BLaER1 (cell line): ENCODE results near the gene DLG2.

Experiments
- H3K27ac ChIP-seq: shearing (Covaris generic); formaldehyde crosslinking; 2 replicates; pipeline ENCODE4 v1.8.1; 2022
- H3K27me3 ChIP-seq: shearing (Covaris generic); formaldehyde crosslinking; 2 replicates; pipeline ENCODE4 v1.8.1; 2022
- H3K36me3 ChIP-seq: shearing (Covaris generic); formaldehyde crosslinking; 2 replicates; pipeline ENCODE4 v1.8.1; 2022
- H3K4me1 ChIP-seq: shearing (Covaris generic); formaldehyde crosslinking; 2 replicates; pipeline ENCODE4 v1.8.1; 2022
- H3K4me2 ChIP-seq: shearing (Covaris generic); formaldehyde crosslinking; 2 replicates; pipeline ENCODE4 v1.8.1; 2022
- H3K4me3 ChIP-seq: shearing (Covaris generic); formaldehyde crosslinking; 2 replicates; pipeline ENCODE4 v1.8.1; 2022
- H3K9ac ChIP-seq: shearing (Covaris generic); formaldehyde crosslinking; 2 replicates; pipeline ENCODE4 v1.8.1; 2022
- H3K9me3 ChIP-seq: shearing (Covaris generic); formaldehyde crosslinking; 2 replicates; pipeline ENCODE4 v1.8.1; 2022
- H4K20me1 ChIP-seq: shearing (Covaris generic); formaldehyde crosslinking; 2 replicates; pipeline ENCODE4 v1.8.1; 2022
- Cebpa-rat ChIP-seq: shearing (Covaris generic); IDR thresholded peaks from 2 replicates; pipeline ENCODE4 v1.8.1; 2022

Gene DLG2

GRCh38 chr11:84398017-84398626, 1229.0 kb downstream of the DLG2 start:
- no peak overlapping the region for H3K27ac ChIP-seq
- no peaks in the 10 kb centered on the region for H3K4me1 ChIP-seq
- no peaks in the 10 kb centered on the region for H4K20me1 ChIP-seq
- no peak overlapping the region for H3K9ac ChIP-seq
- no peaks in the 10 kb centered on the region for H3K36me3 ChIP-seq
- no peak overlapping the region for H3K4me2 ChIP-seq
- H3K4me3 ChIP-seq: no peak overlapping the region
- no peak for TF ChIP-seq Cebpa-rat
- no peaks in the 10 kb centered on the region for H3K27me3 ChIP-seq
- H3K9me3 ChIP-seq: no peaks in the 10 kb centered on the region

GRCh38 chr11:84396521-84396920, 1230.6 kb downstream of the DLG2 start:
- H3K4me2 ChIP-seq: no peak overlapping the region
- H3K9me3 ChIP-seq: no peaks in the 10 kb centered on the region
- H3K4me3 ChIP-seq: no peak overlapping the region
- H3K9ac ChIP-seq: no peak overlapping the region
- no peaks in the 10 kb centered on the region for H3K36me3 ChIP-seq
- H4K20me1 ChIP-seq: no peaks in the 10 kb centered on the region
- H3K27ac ChIP-seq: no peak overlapping the region
- H3K27me3 ChIP-seq: no peaks in the 10 kb centered on the region
- H3K4me1 ChIP-seq: no peaks in the 10 kb centered on the region
- no peak for TF ChIP-seq Cebpa-rat

- H3K27me3 ChIP-seq: no peaks in the 10 kb centered on the region
- H3K27ac ChIP-seq: no peak overlapping the region
- H4K20me1 ChIP-seq: no peaks in the 10 kb centered on the region
- no peak for TF ChIP-seq Cebpa-rat
- H3K4me3 ChIP-seq: no peak overlapping the region
- no peak overlapping the region for H3K9ac ChIP-seq
- H3K9me3 ChIP-seq: no peaks in the 10 kb centered on the region
- no peak overlapping the region for H3K4me2 ChIP-seq
- H3K36me3 ChIP-seq: no peaks in the 10 kb centered on the region
- H3K4me1 ChIP-seq: no peaks in the 10 kb centered on the region
Observed at GRCh38 chr11:84390441-84391078, 1236.6 kb downstream of the DLG2 start.

- no peak overlapping the region for H3K4me3 ChIP-seq
- H3K27ac ChIP-seq: no peak overlapping the region
- no peak overlapping the region for H3K4me2 ChIP-seq
- no peak for TF ChIP-seq Cebpa-rat
- H3K9ac ChIP-seq: no peak overlapping the region
- H3K36me3 ChIP-seq: no peaks in the 10 kb centered on the region
- H3K4me1 ChIP-seq: no peaks in the 10 kb centered on the region
- H3K27me3 ChIP-seq: no peaks in the 10 kb centered on the region
- no peaks in the 10 kb centered on the region for H3K9me3 ChIP-seq
- no peaks in the 10 kb centered on the region for H4K20me1 ChIP-seq
Observed at GRCh38 chr11:84389696-84390095, 1237.4 kb downstream of the DLG2 start.

GRCh38 chr11:84384731-84385130, 1242.4 kb downstream of the DLG2 start:
- Histone ChIP-seq H3K27ac (no peak overlapping the region), H4K20me1 (no peaks in the 10 kb centered on the region), H3K36me3 (no peaks in the 10 kb centered on the region), H3K4me3 (no peak overlapping the region), H3K9ac (no peak overlapping the region), H3K27me3 (no peaks in the 10 kb centered on the region), H3K9me3 (no peaks in the 10 kb centered on the region), H3K4me2 (no peak overlapping the region), H3K4me1 (no peaks in the 10 kb centered on the region)
- TF ChIP-seq Cebpa-rat: no peak

GRCh38 chr11:84383576-84383975, 1243.6 kb downstream of the DLG2 start:
- no peaks in the 10 kb centered on the region for H3K4me1 ChIP-seq
- no peaks in the 10 kb centered on the region for H3K27me3 ChIP-seq
- no peaks in the 10 kb centered on the region for H3K36me3 ChIP-seq
- H3K4me3 ChIP-seq: no peak overlapping the region
- H3K9me3 ChIP-seq: no peaks in the 10 kb centered on the region
- H3K9ac ChIP-seq: no peak overlapping the region
- no peak overlapping the region for H3K27ac ChIP-seq
- H4K20me1 ChIP-seq: no peaks in the 10 kb centered on the region
- no peak overlapping the region for H3K4me2 ChIP-seq
- TF ChIP-seq Cebpa-rat: no peak

- Histone ChIP-seq H3K36me3 (no peaks in the 10 kb centered on the region), H4K20me1 (no peaks in the 10 kb centered on the region), H3K9me3 (no peaks in the 10 kb centered on the region), H3K9ac (no peak overlapping the region), H3K27me3 (no peaks in the 10 kb centered on the region), H3K4me1 (no peaks in the 10 kb centered on the region), H3K27ac (no peak overlapping the region), H3K4me2 (no peak overlapping the region), H3K4me3 (no peak overlapping the region)
- no peak for TF ChIP-seq Cebpa-rat
Observed at GRCh38 chr11:84381666-84382065, 1245.5 kb downstream of the DLG2 start.

GRCh38 chr11:84372381-84372950, 1254.7 kb downstream of the DLG2 start:
- Histone ChIP-seq H3K9ac (no peak overlapping the region), H4K20me1 (no peaks in the 10 kb centered on the region), H3K9me3 (no peaks in the 10 kb centered on the region)

GRCh38 chr11:84358034-84358433, 1269.1 kb downstream of the DLG2 start:
- Histone ChIP-seq H3K9ac (no peak overlapping the region), H4K20me1 (no peaks in the 10 kb centered on the region), H3K27ac (no peak overlapping the region), H3K4me3 (no peak overlapping the region), H3K36me3 (no peaks in the 10 kb centered on the region), H3K4me1 (no peaks in the 10 kb centered on the region), H3K4me2 (no peak overlapping the region), H3K9me3 (no peaks in the 10 kb centered on the region), H3K27me3 (no peaks in the 10 kb centered on the region)
- no peak for TF ChIP-seq Cebpa-rat

More at GRCh38 chr11:84372381-84372950, 1254.7 kb downstream of the DLG2 start:
- Histone ChIP-seq H3K4me2 (no peak overlapping the region), H3K36me3 (no peaks in the 10 kb centered on the region), H3K4me3 (no peak overlapping the region), H3K4me1 (no peaks in the 10 kb centered on the region), H3K27ac (no peak overlapping the region), H3K27me3 (no peaks in the 10 kb centered on the region)
- no peak for TF ChIP-seq Cebpa-rat

- Histone ChIP-seq H3K9ac (no peak overlapping the region), H3K4me1 (no peaks in the 10 kb centered on the region), H3K27ac (no peak overlapping the region), H3K9me3 (no peaks in the 10 kb centered on the region), H3K27me3 (no peaks in the 10 kb centered on the region), H3K36me3 (no peaks in the 10 kb centered on the region), H3K4me3 (no peak overlapping the region), H4K20me1 (no peaks in the 10 kb centered on the region), H3K4me2 (no peak overlapping the region)
- no peak for TF ChIP-seq Cebpa-rat
Observed at GRCh38 chr11:84355911-84356310, 1271.2 kb downstream of the DLG2 start.
